CD4-positive, alpha-beta T cell treated with Interleukin-10 for 1 hour (primary cell): ENCODE measurements around the gene CAND2.
"Not testable (repeated sequence)": the region's sequence is repeated elsewhere in the genome, so short reads cannot be mapped to it uniquely, and the experiment has no call there.

Source experiments
- DNase-seq: peaks from one replicate; pipeline ENCODE4 v3.0.0-alpha.2; 2020

CAND2 gene

DNA sequence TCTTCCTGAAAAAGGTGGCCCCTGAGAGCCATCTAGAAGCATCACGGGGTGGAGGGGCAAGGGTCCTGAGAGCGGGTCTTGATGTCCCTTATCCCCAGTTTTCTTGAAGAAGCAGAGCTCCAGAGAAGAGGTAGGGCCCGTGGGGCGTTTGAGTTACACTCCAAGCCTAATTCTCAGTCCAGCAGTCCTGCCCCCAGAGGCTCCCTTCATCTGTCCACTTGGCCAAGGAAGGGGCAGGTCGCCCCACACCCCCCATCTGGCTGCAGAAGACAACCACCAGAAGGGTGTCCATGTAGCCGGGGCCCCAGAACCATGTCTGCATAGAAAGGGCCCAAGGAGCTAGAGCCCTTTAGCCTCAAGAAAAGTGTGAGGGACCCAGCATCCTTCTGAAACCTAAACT lies 70.4 kb downstream of the CAND2 start:
- DNase-seq, result no peak

DNA sequence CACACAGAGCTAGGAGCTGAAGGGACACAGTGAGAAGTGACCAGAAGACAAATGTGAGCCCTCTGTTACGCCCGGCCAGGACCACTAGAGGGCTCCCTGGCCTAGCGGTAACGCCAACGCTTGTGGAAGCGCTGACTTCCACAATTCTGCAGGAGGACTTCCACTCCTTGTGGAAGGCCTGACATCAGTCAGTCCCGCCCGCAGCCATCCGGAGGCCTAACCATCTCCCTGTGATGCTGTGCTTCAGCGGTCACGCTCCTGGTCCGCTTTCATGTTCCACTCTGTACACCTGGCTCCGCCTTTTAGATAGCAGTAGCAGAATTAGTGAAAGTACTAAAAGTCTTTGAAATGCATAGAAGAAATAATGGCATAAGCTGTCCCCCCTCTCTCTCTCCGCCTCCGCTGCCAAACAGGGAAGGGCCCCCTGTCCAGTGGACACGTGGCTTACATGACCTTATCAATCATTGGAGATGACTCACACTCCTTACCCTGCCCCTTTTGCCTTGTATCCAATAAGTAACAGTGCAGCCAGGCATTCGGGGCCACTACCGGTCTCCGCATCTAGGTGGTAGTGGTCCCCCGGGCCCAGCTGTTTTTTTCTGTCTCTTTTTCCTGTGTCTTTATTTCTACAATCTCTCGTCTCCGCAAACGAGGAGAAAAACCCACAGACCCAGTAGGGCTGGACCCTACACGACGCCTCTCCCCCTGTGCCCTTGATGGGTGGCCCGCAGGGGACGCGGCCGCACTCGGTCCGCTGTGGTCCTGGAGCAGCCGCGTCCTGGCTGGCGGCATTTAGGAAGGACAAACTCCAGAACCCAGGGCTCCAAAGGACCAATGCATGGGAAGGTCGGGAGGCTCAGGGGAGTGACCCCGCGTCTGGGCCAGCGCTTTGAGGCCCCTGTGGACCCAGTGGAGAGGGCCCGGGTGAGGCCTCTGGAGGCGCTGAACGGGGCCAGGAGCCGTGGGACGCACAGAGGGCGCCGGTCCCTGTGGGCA lies 71.9 kb downstream of the CAND2 start:
- peak; percentile 67 for DNase-seq

- peak; percentile 17 for DNase-seq
Measured at GRCh38 chr3:12869035-12869621, 72.6 kb downstream of the CAND2 start.

DNA sequence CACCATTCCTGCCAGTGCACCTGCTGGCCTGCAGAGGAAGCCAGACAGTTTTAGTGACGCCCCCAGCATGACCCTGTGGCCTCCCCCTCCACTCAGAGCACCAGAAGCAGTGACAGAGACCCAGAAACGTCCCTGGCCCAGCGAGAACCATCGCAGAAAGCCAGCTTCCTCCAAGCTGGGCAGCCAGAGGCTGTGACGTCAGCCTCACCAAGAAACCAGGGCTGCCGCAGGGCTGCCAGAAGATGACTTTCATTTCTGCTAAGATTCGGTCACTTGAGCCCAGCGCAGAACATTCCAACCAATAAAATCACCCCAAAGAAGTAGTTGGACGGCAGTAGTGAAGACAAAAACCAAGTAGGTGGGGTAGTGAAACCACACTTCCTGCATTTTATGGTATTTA lies 74.5 kb downstream of the CAND2 start:
- DNase-seq, result peak; percentile 57

- no peak for DNase-seq
Measured at GRCh38 chr3:12871404-12871983, 75.0 kb downstream of the CAND2 start.

DNA sequence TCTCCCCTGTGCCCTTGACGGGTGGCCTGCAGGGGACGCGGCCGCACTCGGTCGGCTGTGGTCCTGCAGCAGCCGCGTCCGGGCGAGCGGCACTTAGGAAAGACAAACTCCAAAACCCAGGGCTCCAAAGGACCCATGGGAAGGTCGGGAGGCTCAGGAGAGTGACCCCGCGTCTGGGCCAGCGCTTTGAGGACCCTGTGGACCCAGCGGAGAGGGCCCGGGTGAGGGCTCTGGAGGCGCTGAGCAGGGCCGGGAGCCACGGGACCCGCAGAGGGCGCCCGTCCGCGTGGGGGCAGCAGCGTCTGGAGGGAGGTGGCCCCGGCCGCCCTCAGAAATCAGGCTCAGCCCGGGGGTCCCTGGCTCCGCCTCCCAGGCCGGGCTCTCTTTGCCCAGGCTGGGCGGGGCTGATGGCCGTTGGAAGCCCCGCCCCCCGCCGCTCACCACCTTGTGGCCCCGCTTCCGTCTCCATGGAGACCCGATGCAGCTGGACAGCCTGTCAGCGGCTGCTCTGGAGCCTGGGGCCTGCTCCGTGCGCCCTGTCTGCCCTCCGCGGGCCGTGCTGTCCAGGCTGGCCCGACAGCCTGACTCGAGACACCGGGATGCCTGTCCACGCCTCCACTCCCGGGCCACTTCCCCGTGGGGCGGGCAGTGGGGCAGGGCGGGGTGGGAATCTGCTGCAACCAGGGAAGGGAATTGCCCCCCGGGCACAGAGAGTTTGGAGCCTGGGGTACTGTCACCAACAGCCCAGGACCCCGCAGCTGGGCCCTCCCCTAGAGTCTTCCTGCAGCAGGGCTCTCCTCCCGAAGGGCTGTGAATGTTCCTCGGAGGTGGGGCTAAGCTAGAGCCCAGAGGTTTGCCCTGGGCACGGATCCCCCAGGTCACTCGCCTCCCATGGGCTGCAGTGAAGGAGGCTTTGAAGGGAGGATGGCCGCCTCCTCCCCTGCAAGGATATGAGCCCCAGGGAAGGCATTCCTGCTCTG lies 79.7 kb downstream of the CAND2 start:
- DNase-seq, result no peak

GRCh38 chr3:12877040-12877439 lies 80.6 kb downstream of the CAND2 start:
- DNase-seq, result no peak

DNA sequence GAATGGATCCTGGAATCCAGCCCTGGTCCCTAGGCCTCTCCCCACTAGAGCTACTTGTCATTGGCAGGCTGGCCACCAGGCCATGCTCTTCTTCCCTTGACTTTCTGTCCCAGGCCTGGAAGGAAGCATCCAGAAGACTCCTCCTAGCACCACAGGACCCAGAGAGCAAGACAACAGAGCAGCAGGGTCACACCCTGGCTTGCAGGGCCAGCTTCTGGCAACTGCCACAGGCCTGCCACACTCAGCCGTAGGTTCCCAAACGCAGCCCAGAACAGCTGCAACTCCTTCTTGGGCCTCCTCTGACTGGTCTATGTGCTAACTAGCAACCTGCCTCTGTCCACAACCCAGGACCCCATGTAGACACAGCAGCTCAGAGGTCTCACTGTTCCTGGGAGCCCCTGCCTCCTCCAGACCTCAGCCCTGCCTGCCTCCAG lies 81.7 kb downstream of the CAND2 start:
- no peak for DNase-seq

GRCh38 chr3:12878758-12879157 lies 82.3 kb downstream of the CAND2 start:
- not testable (repeated sequence) for DNase-seq

- DNase-seq, result no peak
Measured at GRCh38 chr3:12879191-12879815, 82.8 kb downstream of the CAND2 start.

- DNase-seq, result not testable (repeated sequence)
Measured at GRCh38 chr3:12881858-12882257, 85.4 kb downstream of the CAND2 start.

GRCh38 chr3:12882336-12883310 lies 86.1 kb downstream of the CAND2 start:
- no peak for DNase-seq

DNA sequence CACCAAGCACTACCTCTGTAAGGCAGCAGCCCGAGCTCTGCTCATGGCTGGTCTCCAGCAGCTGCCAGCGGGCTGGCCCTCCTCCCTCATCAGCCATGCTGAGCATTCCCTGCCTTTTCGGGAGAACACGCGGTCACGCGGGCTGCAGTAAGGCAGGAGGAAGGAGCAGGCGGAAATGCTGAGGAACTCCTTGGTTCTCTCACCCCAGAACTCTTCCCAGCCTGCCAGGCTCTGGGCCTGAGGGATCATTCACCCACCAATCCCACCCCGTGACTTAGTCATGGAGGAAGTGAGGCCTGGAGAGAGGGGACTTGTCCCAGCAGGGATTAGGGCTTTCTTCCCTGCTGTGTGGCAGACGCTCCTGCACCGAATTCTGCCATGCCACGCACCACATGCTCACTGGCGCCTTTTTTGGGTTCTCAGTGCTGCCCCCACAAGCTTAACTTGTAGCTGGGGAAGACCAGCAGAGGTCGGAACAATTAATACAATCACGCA lies 87.8 kb downstream of the CAND2 start:
- no peak for DNase-seq
